Calu3 (cell line): ENCODE results near the gene BCAS3. TPM values are rescaled to one million over a fixed set of nuclear protein-coding genes. Genes with fewer than 3 reads are reported as not detected.

ENCODE experiments used
- BruUV-seq: library from RNA; stranded (reverse); fragments of 400-500 nt; replicated peaks from 2 replicates; lab custom pipeline; 2021; lab: Mats Ljungman, UMichigan
- CTCF ChIA-PET: fragments of 300-600 bp; sonication (Branson Sonifier 250); formaldehyde crosslinking; loops from one replicate; lab custom pipeline; 2022; ENCODE audit warnings: antibody characterized with exemption; lab: Charles Lee
- DNase-seq: peaks from one replicate; pipeline ENCODE4 v3.0.0; 2022
- H3K27ac Mint-ChIP-seq: one replicate; pipeline ENCODE4 v1.8.0; 2022; ENCODE audit warnings: mixed read lengths; ENCODE audit not compliant: unreplicated experiment
- H3K27me3 Mint-ChIP-seq: one replicate; pipeline ENCODE4 v1.8.0; 2022; ENCODE audit warnings: mixed read lengths; ENCODE audit not compliant: unreplicated experiment
- H3K36me3 Mint-ChIP-seq: one replicate; pipeline ENCODE4 v1.8.0; 2022; ENCODE audit warnings: mild to moderate bottlenecking, moderate library complexity, mixed read lengths; ENCODE audit not compliant: insufficient read depth, unreplicated experiment
- H3K4me1 Mint-ChIP-seq: one replicate; pipeline ENCODE4 v1.8.0; 2022; ENCODE audit warnings: mild to moderate bottlenecking, low read depth, mixed read lengths; ENCODE audit not compliant: unreplicated experiment
- H3K4me3 Mint-ChIP-seq: one replicate; pipeline ENCODE4 v1.8.0; 2022; ENCODE audit warnings: mild to moderate bottlenecking, low read depth, moderate library complexity, mixed read lengths; ENCODE audit not compliant: unreplicated experiment
- H3K9me3 Mint-ChIP-seq: one replicate; pipeline ENCODE4 v1.8.0; 2022; ENCODE audit warnings: low read depth, mixed read lengths; ENCODE audit not compliant: unreplicated experiment
- intact Hi-C: fragments of 100-400 bp; cut with micrococcal nuclease; formaldehyde crosslinking; loops from one replicate; pipeline ENCODE4 v1.10.0; 2022; ENCODE audit not compliant: unreplicated experiment
- total RNA-seq: library from RNA; stranded (reverse); gene quantifications from 2 replicates; pipeline ENCODE4 v1.2.3, GENCODE V29; 2022
- TF ChIP-seq, protein P1 (sequence below): fragments of 200-600 bp; IDR thresholded peaks from one replicate; pipeline ENCODE4 v1.8.0; 2022; ENCODE audit warnings: antibody characterized with exemption; ENCODE audit not compliant: unreplicated experiment

Gene BCAS3
- total RNA-seq, 1 experiment from 2014 or later = 10.9 TPM

DNA sequence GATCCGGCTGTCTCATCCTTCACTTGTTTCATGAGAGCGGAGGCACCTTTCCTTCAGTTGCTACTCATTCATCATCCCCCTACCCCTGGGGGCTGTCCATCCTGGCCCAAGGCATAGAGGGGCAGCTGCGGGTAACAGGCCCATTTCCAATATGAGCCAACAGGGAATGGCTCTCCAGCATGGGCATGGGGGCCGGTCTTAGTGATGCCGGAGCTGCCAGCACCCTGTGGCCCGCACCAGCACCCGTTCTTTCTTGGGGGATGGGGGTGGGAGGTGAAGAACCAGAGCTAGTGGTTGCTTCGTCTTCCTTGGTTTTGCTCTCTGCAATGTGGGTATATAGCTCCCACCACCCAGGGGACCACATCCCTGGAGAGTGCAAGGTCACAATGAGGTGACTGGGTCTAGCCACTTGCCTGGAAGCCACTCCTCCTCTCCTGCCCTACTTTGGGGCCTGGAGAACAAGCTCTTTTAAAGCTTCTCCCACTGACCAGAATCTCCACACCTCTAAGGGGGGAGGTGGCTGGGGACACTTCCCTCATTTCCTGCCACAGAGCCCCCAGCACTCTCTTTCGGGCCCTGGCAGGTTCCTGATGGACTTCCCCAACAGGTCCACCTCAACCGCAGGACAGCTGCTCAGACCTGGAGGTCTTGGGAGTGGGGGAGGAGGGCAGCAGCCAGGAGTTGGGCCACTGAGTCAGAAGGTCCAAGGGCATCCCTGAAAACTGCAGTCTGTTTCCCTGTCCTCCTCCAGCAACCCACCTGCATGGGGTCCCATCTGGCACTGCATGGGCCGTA lies 710.1 kb downstream of the BCAS3 start:
- TF ChIP-seq, protein P1, sequence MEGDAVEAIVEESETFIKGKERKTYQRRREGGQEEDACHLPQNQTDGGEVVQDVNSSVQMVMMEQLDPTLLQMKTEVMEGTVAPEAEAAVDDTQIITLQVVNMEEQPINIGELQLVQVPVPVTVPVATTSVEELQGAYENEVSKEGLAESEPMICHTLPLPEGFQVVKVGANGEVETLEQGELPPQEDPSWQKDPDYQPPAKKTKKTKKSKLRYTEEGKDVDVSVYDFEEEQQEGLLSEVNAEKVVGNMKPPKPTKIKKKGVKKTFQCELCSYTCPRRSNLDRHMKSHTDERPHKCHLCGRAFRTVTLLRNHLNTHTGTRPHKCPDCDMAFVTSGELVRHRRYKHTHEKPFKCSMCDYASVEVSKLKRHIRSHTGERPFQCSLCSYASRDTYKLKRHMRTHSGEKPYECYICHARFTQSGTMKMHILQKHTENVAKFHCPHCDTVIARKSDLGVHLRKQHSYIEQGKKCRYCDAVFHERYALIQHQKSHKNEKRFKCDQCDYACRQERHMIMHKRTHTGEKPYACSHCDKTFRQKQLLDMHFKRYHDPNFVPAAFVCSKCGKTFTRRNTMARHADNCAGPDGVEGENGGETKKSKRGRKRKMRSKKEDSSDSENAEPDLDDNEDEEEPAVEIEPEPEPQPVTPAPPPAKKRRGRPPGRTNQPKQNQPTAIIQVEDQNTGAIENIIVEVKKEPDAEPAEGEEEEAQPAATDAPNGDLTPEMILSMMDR = no peak
- no peaks in the 10 kb centered on the region for H3K9me3 Mint-ChIP-seq
- no peaks in the 10 kb centered on the region for H3K4me1 Mint-ChIP-seq
- intact Hi-C loops = no loop called here
- no TSS peak for BruUV-seq
- no peak overlapping the region for H3K4me3 Mint-ChIP-seq
- H3K36me3 Mint-ChIP-seq = no peaks in the 10 kb centered on the region
- peaks cover 13% of the 10 kb centered on the region for H3K27me3 Mint-ChIP-seq
- DNase-seq = no peak
- CTCF ChIA-PET = no interaction called here
- no peak overlapping the region for H3K27ac Mint-ChIP-seq

DNA sequence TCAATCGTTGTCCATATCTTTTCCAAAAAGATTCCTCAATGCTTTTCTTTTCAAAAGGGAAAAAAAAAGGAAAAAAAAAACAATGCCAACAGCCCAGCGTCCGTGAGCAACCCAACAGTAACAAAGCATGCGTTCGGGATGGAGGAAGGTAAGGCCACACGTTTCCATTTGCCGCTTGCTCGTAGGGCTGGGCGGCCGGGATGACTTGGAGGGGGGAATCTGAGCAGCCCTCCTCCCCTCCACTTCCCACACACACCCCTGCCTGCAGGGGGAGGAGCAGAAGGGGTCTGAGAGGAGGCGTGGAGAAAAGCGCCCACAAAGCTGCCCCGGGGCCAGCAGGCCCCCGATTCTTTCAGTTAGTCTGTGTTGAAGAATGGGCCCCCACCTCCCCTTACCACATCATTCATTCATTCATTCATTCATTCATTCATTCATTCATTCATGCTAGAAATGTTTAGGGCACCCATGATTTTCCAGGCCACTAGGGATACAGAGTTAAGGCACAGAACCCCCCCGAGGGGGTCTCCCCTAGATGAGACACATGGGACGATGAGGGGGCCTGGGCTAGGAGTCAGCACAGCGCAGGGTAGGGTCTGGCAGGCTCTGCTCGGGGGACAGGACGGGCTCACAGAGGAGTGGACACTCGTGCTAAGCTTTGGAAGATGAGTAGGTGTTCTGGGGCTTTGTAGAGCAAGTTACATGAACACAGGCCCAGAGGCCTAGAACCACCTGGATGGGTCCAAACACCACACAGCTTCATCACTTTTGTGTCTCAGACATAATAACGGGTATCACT lies 711.1 kb downstream of the BCAS3 start:
- Mint-ChIP-seq H3K36me3 (no peaks in the 10 kb centered on the region), H3K27ac (no peak overlapping the region), H3K4me1 (no peaks in the 10 kb centered on the region), H3K9me3 (no peaks in the 10 kb centered on the region), H3K4me3 (no peak overlapping the region), H3K27me3 (peaks cover 13% of the 10 kb centered on the region)
- intact Hi-C loops = no loop called here
- CTCF ChIA-PET = no interaction called here
- BruUV-seq = no TSS peak
- DNase-seq = no peak
- TF ChIP-seq, protein P1 = no peak

DNA sequence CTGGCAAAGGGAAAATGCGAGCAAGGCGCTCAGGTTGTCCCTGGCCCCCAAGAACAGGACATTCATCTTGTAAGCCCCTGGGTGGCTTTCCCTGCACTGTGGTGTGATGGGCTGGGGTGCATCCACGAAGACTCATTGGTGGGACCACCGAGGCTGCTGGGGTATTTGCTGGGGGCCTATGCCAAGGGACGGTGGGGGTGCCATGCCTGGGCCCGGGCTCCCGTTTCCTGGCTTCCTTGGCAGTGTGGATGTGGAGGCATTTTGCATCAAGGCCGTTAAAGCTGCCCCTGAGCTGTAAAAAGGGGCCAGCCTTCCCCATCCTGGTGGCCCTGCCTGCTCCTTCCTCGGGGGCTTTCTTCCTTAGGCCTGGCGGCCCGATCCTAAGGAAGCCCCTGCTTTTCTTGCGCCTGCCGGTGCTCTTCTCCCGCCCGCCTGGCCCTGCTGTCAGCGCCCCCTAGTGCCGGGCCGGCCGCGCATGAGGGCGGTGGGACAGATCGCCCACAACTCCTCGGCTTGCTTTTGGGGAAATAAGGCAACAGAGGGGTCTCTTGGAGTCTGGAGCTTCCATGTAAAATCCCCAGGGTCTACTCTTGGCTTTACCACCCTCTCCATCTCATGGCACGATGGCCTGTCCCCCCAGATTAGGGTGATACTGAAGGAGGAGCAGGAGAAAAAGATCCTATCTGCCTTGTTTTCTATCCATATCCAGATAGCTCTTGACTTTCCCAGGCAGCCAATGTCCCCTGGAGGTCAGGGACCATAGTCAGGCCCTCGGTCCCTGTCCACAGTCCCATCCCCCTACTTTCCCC lies 712.2 kb downstream of the BCAS3 start:
- BruUV-seq = no TSS peak

DNA sequence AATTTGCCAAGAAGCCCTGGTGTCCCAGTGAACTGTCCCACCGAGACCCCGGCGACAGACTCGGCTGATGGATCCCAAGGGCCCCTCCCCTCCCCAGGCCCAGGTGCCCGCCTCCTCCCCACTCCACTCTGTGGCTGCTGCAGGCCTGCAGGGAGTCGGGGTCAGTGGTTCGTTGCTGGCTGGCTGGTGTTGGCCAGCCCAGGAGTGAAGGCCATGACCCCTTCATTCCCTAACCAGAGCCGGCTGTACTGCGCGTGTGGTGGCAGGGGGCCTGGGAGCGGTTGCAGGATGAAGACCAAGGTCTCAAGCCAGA lies 712.8 kb downstream of the BCAS3 start:
- H3K4me1 Mint-ChIP-seq = no peaks in the 10 kb centered on the region
- no peaks in the 10 kb centered on the region for H3K9me3 Mint-ChIP-seq
- intact Hi-C loops = loop anchor here (5.0 to 10.0 kb wide), 2 partner anchors 388 to 666 kb away; no protein-coding TSS in a partner anchor
- no TSS peak for BruUV-seq
- TF ChIP-seq, protein P1 = no peak
- H3K27ac Mint-ChIP-seq = no peak overlapping the region
- no peak overlapping the region for H3K4me3 Mint-ChIP-seq
- DNase-seq = no peak
- H3K36me3 Mint-ChIP-seq = no peaks in the 10 kb centered on the region
- peaks cover 19% of the 10 kb centered on the region for H3K27me3 Mint-ChIP-seq
- CTCF ChIA-PET = no interaction called here

More for the DNA sequence above, 712.2 kb downstream of the BCAS3 start:
- TF ChIP-seq, protein P1 = peak; percentile 46
- peaks cover 14% of the 10 kb centered on the region for H3K27me3 Mint-ChIP-seq
- H3K36me3 Mint-ChIP-seq = no peaks in the 10 kb centered on the region
- no peak overlapping the region for H3K4me3 Mint-ChIP-seq
- DNase-seq = peak; percentile 65
- intact Hi-C loops = loop anchor here (5.0 to 10.0 kb wide), 2 partner anchors 388 to 665 kb away; no protein-coding TSS in a partner anchor
- no peak overlapping the region for H3K27ac Mint-ChIP-seq
- no peaks in the 10 kb centered on the region for H3K4me1 Mint-ChIP-seq
- CTCF ChIA-PET = no interaction called here
- H3K9me3 Mint-ChIP-seq = no peaks in the 10 kb centered on the region
